Adrenal gland (tissue), 12 donors: ENCODE results near the gene PDZRN3. TPM values are rescaled to one million over a fixed set of nuclear protein-coding genes. Genes with fewer than 3 reads are reported as not detected.

Experiments
- DNase-seq, 7 donors: peaks; one replicate each; pipeline ENCODE4 v3.0.0-alpha.2; 2019 to 2020
- H3K27ac ChIP-seq, 5 donors: fragments of 200-600 bp; sonication (generic) in 4 of 5; 1 replicate in 3 of 5; 2 replicates in 2 of 5; pipeline versions ENCODE4 v1.5.1 to v1.8.0; 2016 to 2020; ENCODE audit warnings: mild to moderate bottlenecking in 1 of 5
- H3K27me3 ChIP-seq: fragments of 200-600 bp; 2 replicates; pipeline ENCODE4 v1.8.0; 2021
- H3K36me3 ChIP-seq, 2 donors: fragments of 200-600 bp; replicated peaks in 1 of 2; 1 replicate in 1 of 2; 2 replicates in 1 of 2; pipeline versions ENCODE4 v1.5.1 to v1.8.0; 2018 to 2022
- H3K4me1 ChIP-seq, 2 donors: fragments of 200-600 bp; replicated peaks in 1 of 2; 1 replicate in 1 of 2; 2 replicates in 1 of 2; pipeline versions ENCODE4 v1.5.1 to v1.8.0; 2018 to 2021
- H3K4me3 ChIP-seq, 4 donors: fragments of 200-600 bp; sonication (generic) in 3 of 4; one replicate each; pipeline ENCODE4 v1.5.1; 2016 to 2018
- H3K9me3 ChIP-seq, 3 donors: fragments of 200-600 bp; sonication (generic) in 1 of 3; replicated peaks in 1 of 3; 1 replicate in 2 of 3; 2 replicates in 1 of 3; pipeline versions ENCODE4 v1.5.1 to v1.8.0; 2016 to 2021
- POLR2A ChIP-seq, 2 donors: fragments of 450-650 bp; IDR thresholded peaks; one replicate each; pipeline ENCODE4 v1.6.1; 2017; ENCODE audit warnings: antibody characterized with exemption in 2 of 2, mild to moderate bottlenecking in 2 of 2, moderate library complexity in 1 of 2
- WGBS, 4 donors: extraction: QIAGEN DNeasy Blood & Tissue Kit in 2 of 4; methylation state at CpG; one replicate each; pipeline versions ENCODE4 v1.1.5 to v1.1.7; 2013 to 2017; 5-methylcytosine and 5-hydroxymethylcytosine counted together
- intact Hi-C, 2 donors: fragments of 100-400 bp; cut with DNase I; formaldehyde crosslinking; loops; one replicate each; pipeline versions ENCODE4 v1.14.1 to v1.15.0; 2022 to 2023
- polyA plus RNA-seq, 3 donors: library from polyadenylated mRNA; stranded (reverse); fragments of 200-250 nt in 2 of 3; fragments of 350-450 nt in 1 of 3; fragmentation: Illumina TruSeq in 1 of 3; extraction: RNeasy Lipid Tissue Mini Kit (QIAGEN cat#74804) in 1 of 3; gene quantifications; one replicate each; pipeline ENCODE4 v1.2.3, GENCODE V29; 2013 to 2014
- total RNA-seq, 9 donors: library from RNA; depleted of rRNA in 4 of 9; stranded (reverse); fragments of >200 nt in 4 of 9; fragments of 120-200 nt in 1 of 9; fragmentation: NEBNext Ultra II Directional in 1 of 9; extraction: Animal tissue kit (Norgen Biotek cat#: 25700) in 1 of 9; gene quantifications; one replicate each; pipeline versions ENCODE4 v1.1.0 to v1.2.4, GENCODE V29; 2013 to 2023
- TF ChIP-seq, protein P1 (sequence below), 6 experiments: fragments of 450-650 bp in 4 of 6; fragments of 200-600 bp in 2 of 6; sonication (generic) in 1 of 6; IDR thresholded peaks; 1 replicate in 5 of 6; 2 replicates in 1 of 6; pipeline versions ENCODE4 v1.5.1 to v1.8.0; 2016 to 2021; ENCODE audit warnings: antibody characterized with exemption in 6 of 6, mild to moderate bottlenecking in 2 of 6, moderate library complexity in 1 of 6
- donor health status: healthy with polysubstance abuse.
- donor health status: Bipolar disorder and iron deficiency.
- donor health status: DM: yes; HTN: yes; CAD: no.
- donor health status: DM: no; HTN: no; CAD: no.
- donor health status: DM: no; HTN: no; CAD: no.
- donor health status: DM: yes; HTN: yes; CAD: no.

Gene PDZRN3
- total and polyA plus RNA-seq, 12 donors = 11.5 to 126 (median 64.1) TPM

- H3K9me3 ChIP-seq = no peaks in the 10 kb centered on the region
- no peaks in the 10 kb centered on the region for H3K27me3 ChIP-seq
- H3K27ac ChIP-seq = no peak overlapping the region
- H3K36me3 ChIP-seq = no peaks in the 10 kb centered on the region
- WGBS, 4 donors = 79 to 84% (median 84%) methylated on average over 11 of the region's 11 CpGs
- peak in 1 of 7 donors; percentile 61 for DNase-seq
- TF ChIP-seq, protein P1, sequence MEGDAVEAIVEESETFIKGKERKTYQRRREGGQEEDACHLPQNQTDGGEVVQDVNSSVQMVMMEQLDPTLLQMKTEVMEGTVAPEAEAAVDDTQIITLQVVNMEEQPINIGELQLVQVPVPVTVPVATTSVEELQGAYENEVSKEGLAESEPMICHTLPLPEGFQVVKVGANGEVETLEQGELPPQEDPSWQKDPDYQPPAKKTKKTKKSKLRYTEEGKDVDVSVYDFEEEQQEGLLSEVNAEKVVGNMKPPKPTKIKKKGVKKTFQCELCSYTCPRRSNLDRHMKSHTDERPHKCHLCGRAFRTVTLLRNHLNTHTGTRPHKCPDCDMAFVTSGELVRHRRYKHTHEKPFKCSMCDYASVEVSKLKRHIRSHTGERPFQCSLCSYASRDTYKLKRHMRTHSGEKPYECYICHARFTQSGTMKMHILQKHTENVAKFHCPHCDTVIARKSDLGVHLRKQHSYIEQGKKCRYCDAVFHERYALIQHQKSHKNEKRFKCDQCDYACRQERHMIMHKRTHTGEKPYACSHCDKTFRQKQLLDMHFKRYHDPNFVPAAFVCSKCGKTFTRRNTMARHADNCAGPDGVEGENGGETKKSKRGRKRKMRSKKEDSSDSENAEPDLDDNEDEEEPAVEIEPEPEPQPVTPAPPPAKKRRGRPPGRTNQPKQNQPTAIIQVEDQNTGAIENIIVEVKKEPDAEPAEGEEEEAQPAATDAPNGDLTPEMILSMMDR (IDR thresholded peaks at IDR 0.05) = no peak
- TF ChIP-seq POLR2A (IDR thresholded peaks at IDR 0.05) = no peak
- H3K4me1 ChIP-seq = peaks cover 0 to 3% of the 10 kb centered on the region in 2 donors
- H3K4me3 ChIP-seq = no peak overlapping the region
- intact Hi-C loops = no loop called here
These were observed 32.3 kb downstream of the PDZRN3 start for GRCh38 chr3:73592154-73593144.

DNA sequence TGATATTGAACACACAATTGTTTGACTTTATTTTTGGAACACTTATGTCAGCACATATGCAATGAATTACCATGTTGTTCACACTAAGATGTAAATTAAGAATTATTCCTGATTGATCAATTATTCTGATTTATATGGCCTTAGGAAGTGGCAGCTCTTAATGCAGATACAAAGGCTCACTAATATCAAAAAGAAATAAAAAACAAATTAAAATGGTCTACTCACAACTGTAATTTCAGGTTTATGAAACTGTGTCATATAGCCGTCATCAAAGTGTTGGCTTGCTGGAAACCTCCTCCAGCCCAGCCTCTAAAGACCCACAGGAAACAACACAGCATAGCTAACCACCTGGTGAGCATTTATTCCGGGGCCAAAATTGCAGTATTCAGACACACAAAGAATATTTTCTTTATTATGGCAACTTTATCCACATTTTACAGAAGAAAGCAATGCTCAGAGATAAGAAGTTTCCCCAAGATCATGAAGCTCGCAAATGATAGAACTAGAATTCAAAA lies 33.4 kb downstream of the PDZRN3 start:
- H3K4me1 ChIP-seq = peaks cover 0 to 5% of the 10 kb centered on the region in 2 donors
- no peak overlapping the region for H3K27ac ChIP-seq
- no peak for DNase-seq
- no peak overlapping the region for H3K4me3 ChIP-seq
- TF ChIP-seq, protein P1 (IDR thresholded peaks at IDR 0.05) = no peak
- TF ChIP-seq POLR2A (IDR thresholded peaks at IDR 0.05) = no peak
- WGBS, 4 donors = 37 to 88% (median 65%) methylated on average over 3 of the region's 3 CpGs
- H3K36me3 ChIP-seq = no peaks in the 10 kb centered on the region
- H3K9me3 ChIP-seq = no peaks in the 10 kb centered on the region
- intact Hi-C loops = no loop called here
- no peaks in the 10 kb centered on the region for H3K27me3 ChIP-seq

DNA sequence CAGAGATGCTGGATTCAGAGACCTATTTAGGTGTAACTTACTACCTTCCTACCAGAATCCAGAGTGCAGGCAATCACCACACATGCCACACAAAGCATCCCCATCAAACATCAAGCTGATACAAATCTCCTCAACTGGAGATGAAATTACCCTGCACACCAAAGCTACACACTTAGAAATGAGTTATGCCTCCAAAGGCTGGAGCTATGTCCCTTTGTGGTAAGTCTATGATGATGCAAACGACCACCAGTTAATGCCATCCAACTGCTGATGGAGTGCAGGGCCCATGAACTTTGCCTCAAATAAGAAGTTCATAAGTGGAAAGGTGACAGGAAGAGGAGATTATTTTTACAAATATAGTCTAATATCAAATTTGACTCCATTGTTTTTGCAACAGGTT lies 38.1 kb downstream of the PDZRN3 start:
- Histone ChIP-seq H3K36me3 (no peaks in the 10 kb centered on the region), H3K9me3 (peaks cover 0 to 4% (median 0%) of the 10 kb centered on the region in 3 donors), H3K27me3 (no peaks in the 10 kb centered on the region), H3K4me3 (no peak overlapping the region), H3K27ac (no peak overlapping the region), H3K4me1 (peaks cover 0 to 14% of the 10 kb centered on the region in 2 donors)
- 78 to 100% (median 83%) methylated on average over 1 of the region's 1 CpG for WGBS, 4 donors
- TF ChIP-seq, protein P1 (IDR thresholded peaks at IDR 0.05) = no peak
- no peak for TF ChIP-seq POLR2A (IDR thresholded peaks at IDR 0.05)
- intact Hi-C loops = no loop called here
- no peak for DNase-seq

- TF ChIP-seq POLR2A (IDR thresholded peaks at IDR 0.05) = no peak
- TF ChIP-seq, protein P1 (IDR thresholded peaks at IDR 0.05) = no peak
- Histone ChIP-seq H3K4me1 (peaks cover 0 to 14% of the 10 kb centered on the region in 2 donors), H3K27me3 (no peaks in the 10 kb centered on the region), H3K9me3 (peaks cover 0 to 4% (median 0%) of the 10 kb centered on the region in 3 donors), H3K4me3 (no peak overlapping the region), H3K27ac (no peak overlapping the region), H3K36me3 (no peaks in the 10 kb centered on the region)
- 93 to 95% (median 94%) methylated on average over 4 of the region's 4 CpGs for WGBS, 4 donors
- no peak for DNase-seq
- intact Hi-C loops = no loop called here
These were observed 38.6 kb downstream of the PDZRN3 start for GRCh38 chr3:73586190-73586589.
